ENCODE data around the gene TTLL1.

Gene TTLL1

GRCh38 chr22:43047605-43048004 lies 41.6 kb downstream of the TTLL1 start:
- H3K9ac ChIP-seq (ENCODE audit: low read depth, low read length), result no peak overlapping the region

GRCh38 chr22:43044290-43044712 lies 44.9 kb downstream of the TTLL1 start:
- Histone ChIP-seq H3K36me3 (ENCODE audit: insufficient read depth, low read length) (no peaks in the 10 kb centered on the region), H3K4me2 (ENCODE audit: insufficient read depth, low read length) (no peak overlapping the region), H3K9ac (ENCODE audit: low read depth, low read length) (no peak overlapping the region), H3K9me3 (ENCODE audit: insufficient read depth, low read length, severe bottlenecking) (no peaks in the 10 kb centered on the region), H3K4me3 (ENCODE audit: low read depth in 1 of 2, low read length in 2 of 2) (no peak overlapping the region), H2AFZ (ENCODE audit: low read depth, low read length) (no peak overlapping the region), H3K4me1 (ENCODE audit: insufficient read depth, low read length) (no peaks in the 10 kb centered on the region), H4K20me1 (ENCODE audit: insufficient read depth, low read length) (no peaks in the 10 kb centered on the region), H3K27ac (ENCODE audit: low read length) (no peak overlapping the region), H3K79me2 (ENCODE audit: insufficient read depth, low read length) (no peaks in the 10 kb centered on the region), H3K27me3 (ENCODE audit: insufficient read depth, low read length, poor library complexity) (no peaks in the 10 kb centered on the region)
- no peak for DNase-seq
- TF ChIP-seq, protein P1, sequence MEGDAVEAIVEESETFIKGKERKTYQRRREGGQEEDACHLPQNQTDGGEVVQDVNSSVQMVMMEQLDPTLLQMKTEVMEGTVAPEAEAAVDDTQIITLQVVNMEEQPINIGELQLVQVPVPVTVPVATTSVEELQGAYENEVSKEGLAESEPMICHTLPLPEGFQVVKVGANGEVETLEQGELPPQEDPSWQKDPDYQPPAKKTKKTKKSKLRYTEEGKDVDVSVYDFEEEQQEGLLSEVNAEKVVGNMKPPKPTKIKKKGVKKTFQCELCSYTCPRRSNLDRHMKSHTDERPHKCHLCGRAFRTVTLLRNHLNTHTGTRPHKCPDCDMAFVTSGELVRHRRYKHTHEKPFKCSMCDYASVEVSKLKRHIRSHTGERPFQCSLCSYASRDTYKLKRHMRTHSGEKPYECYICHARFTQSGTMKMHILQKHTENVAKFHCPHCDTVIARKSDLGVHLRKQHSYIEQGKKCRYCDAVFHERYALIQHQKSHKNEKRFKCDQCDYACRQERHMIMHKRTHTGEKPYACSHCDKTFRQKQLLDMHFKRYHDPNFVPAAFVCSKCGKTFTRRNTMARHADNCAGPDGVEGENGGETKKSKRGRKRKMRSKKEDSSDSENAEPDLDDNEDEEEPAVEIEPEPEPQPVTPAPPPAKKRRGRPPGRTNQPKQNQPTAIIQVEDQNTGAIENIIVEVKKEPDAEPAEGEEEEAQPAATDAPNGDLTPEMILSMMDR (IDR thresholded peaks at IDR 0.05; ENCODE audit: borderline replicate concordance, extremely low read depth, low read length, poor library complexity, severe bottlenecking), result no peak
- no peak for TF ChIP-seq EZH2 (IDR thresholded peaks at IDR 0.05; ENCODE audit: borderline replicate concordance, low read depth, low read length, severe bottlenecking)
- ATAC-seq (ENCODE audit: insufficient read depth, low read depth), result no peak

More at GRCh38 chr22:43047605-43048004, 41.6 kb downstream of the TTLL1 start:
- DNase-seq (no peak), ATAC-seq (ENCODE audit: insufficient read depth, low read depth) (no peak)
- TF ChIP-seq, protein P1 (IDR thresholded peaks at IDR 0.05; ENCODE audit: borderline replicate concordance, extremely low read depth, low read length, poor library complexity, severe bottlenecking), result no peak
- no peak for TF ChIP-seq EZH2 (IDR thresholded peaks at IDR 0.05; ENCODE audit: borderline replicate concordance, low read depth, low read length, severe bottlenecking)
- no peaks in the 10 kb centered on the region for H3K79me2 ChIP-seq (ENCODE audit: insufficient read depth, low read length)
- no peak overlapping the region for H2AFZ ChIP-seq (ENCODE audit: low read depth, low read length)
- no peaks in the 10 kb centered on the region for H4K20me1 ChIP-seq (ENCODE audit: insufficient read depth, low read length)
- no peak overlapping the region for H3K27ac ChIP-seq (ENCODE audit: low read length)
- no peak overlapping the region for H3K4me3 ChIP-seq (ENCODE audit: low read depth in 1 of 2, low read length in 2 of 2)
- no peaks in the 10 kb centered on the region for H3K4me1 ChIP-seq (ENCODE audit: insufficient read depth, low read length)
- no peak overlapping the region for H3K4me2 ChIP-seq (ENCODE audit: insufficient read depth, low read length)
- no peaks in the 10 kb centered on the region for H3K9me3 ChIP-seq (ENCODE audit: insufficient read depth, low read length, severe bottlenecking)
- no peaks in the 10 kb centered on the region for H3K27me3 ChIP-seq (ENCODE audit: insufficient read depth, low read length, poor library complexity)
- no peaks in the 10 kb centered on the region for H3K36me3 ChIP-seq (ENCODE audit: insufficient read depth, low read length)

GRCh38 chr22:43042101-43042780 lies 47.0 kb downstream of the TTLL1 start:
- Histone ChIP-seq H3K27me3 (ENCODE audit: insufficient read depth, low read length, poor library complexity) (no peaks in the 10 kb centered on the region), H3K79me2 (ENCODE audit: insufficient read depth, low read length) (no peaks in the 10 kb centered on the region), H3K27ac (ENCODE audit: low read length) (no peak overlapping the region), H4K20me1 (ENCODE audit: insufficient read depth, low read length) (no peaks in the 10 kb centered on the region), H3K4me3 (ENCODE audit: low read depth in 1 of 2, low read length in 2 of 2) (no peak overlapping the region), H3K4me2 (ENCODE audit: insufficient read depth, low read length) (no peak overlapping the region), H3K4me1 (ENCODE audit: insufficient read depth, low read length) (no peaks in the 10 kb centered on the region), H3K36me3 (ENCODE audit: insufficient read depth, low read length) (no peaks in the 10 kb centered on the region), H3K9ac (ENCODE audit: low read depth, low read length) (no peak overlapping the region), H2AFZ (ENCODE audit: low read depth, low read length) (no peak overlapping the region), H3K9me3 (ENCODE audit: insufficient read depth, low read length, severe bottlenecking) (no peaks in the 10 kb centered on the region)
- TF ChIP-seq, protein P1 (IDR thresholded peaks at IDR 0.05; ENCODE audit: borderline replicate concordance, extremely low read depth, low read length, poor library complexity, severe bottlenecking), result no peak
- no peak for TF ChIP-seq EZH2 (IDR thresholded peaks at IDR 0.05; ENCODE audit: borderline replicate concordance, low read depth, low read length, severe bottlenecking)
- ATAC-seq (ENCODE audit: insufficient read depth, low read depth) (no peak), DNase-seq (no peak)
